CD4-positive, alpha-beta memory T cell (primary cell): ENCODE results near the gene PCSK6. TPM values are rescaled to one million over a fixed set of nuclear protein-coding genes. Genes with fewer than 3 reads are reported as not detected.

Source experiments
- CTCF ChIA-PET: fragments of 350-600 bp; sonication (Branson Sonifier 250); formaldehyde crosslinking; loops from one replicate; lab custom pipeline; 2021; ENCODE audit warnings: inconsistent platforms; ENCODE audit not compliant: partially characterized antibody; lab: Charles Lee
- POLR2A ChIA-PET: fragments of 350-600 bp; sonication (Branson Sonifier 250); formaldehyde crosslinking; loops from one replicate; lab custom pipeline; 2021; ENCODE audit not compliant: partially characterized antibody; lab: Charles Lee
- DNase-seq, 5 donors: peaks; one replicate each; pipeline versions ENCODE4 v3.0.0 to v3.0.0-alpha.2; 2020 to 2022; ENCODE audit warnings: mixed read lengths in 1 of 5
- H3K27ac ChIP-seq: one replicate; pipeline ENCODE4 v1.7.0; 2013; ENCODE audit warnings: low read depth, low read length
- H3K27me3 ChIP-seq: 2 replicates; pipeline ENCODE4 v1.7.0; 2013; ENCODE audit warnings: mild to moderate bottlenecking, low read length, moderate library complexity; ENCODE audit not compliant: insufficient read depth
- H3K36me3 ChIP-seq: 2 replicates; pipeline ENCODE4 v1.7.0; 2013; ENCODE audit warnings: mild to moderate bottlenecking, low read length, moderate library complexity; ENCODE audit not compliant: insufficient read depth
- H3K4me1 ChIP-seq: 2 replicates; pipeline ENCODE4 v1.7.0; 2013; ENCODE audit warnings: mild to moderate bottlenecking, low read length, moderate library complexity; ENCODE audit not compliant: insufficient read depth
- H3K4me3 ChIP-seq, 2 donors: one replicate each; pipeline ENCODE4 v1.7.0; 2013; ENCODE audit warnings: low read length in 2 of 2, mild to moderate bottlenecking in 1 of 2
- H3K9me3 ChIP-seq, 2 donors: one replicate each; pipeline ENCODE4 v1.7.0; 2013; ENCODE audit warnings: low read length in 2 of 2, control low read depth in 1 of 2; ENCODE audit not compliant: control insufficient read depth in 1 of 2
- H3K27ac Mint-ChIP-seq, 7 donors: one replicate each; pipeline ENCODE4 v1.8.0; 2020 to 2021; ENCODE audit warnings: mixed read lengths in 7 of 7, mild to moderate bottlenecking in 6 of 7, inconsistent platforms in 3 of 7, moderate library complexity in 3 of 7
- H3K27me3 Mint-ChIP-seq, 2 donors: one replicate each; pipeline ENCODE4 v1.8.0; 2020 to 2021; ENCODE audit warnings: mixed read lengths in 2 of 2
- H3K36me3 Mint-ChIP-seq, 2 donors: one replicate each; pipeline ENCODE4 v1.8.0; 2020 to 2021; ENCODE audit warnings: mixed read lengths in 2 of 2, inconsistent platforms in 1 of 2, mild to moderate bottlenecking in 1 of 2
- H3K4me1 Mint-ChIP-seq, 4 donors: one replicate each; pipeline ENCODE4 v1.8.0; 2020 to 2021; ENCODE audit warnings: mixed read lengths in 4 of 4, mild to moderate bottlenecking in 1 of 4
- H3K4me3 Mint-ChIP-seq, 8 donors: one replicate each; pipeline ENCODE4 v1.8.0; 2020 to 2021; ENCODE audit warnings: mixed read lengths in 8 of 8, mild to moderate bottlenecking in 7 of 8, moderate library complexity in 6 of 8, inconsistent platforms in 3 of 8
- H3K9me3 Mint-ChIP-seq, 8 donors: one replicate each; pipeline ENCODE4 v1.8.0; 2020 to 2021; ENCODE audit warnings: mixed read lengths in 8 of 8, mild to moderate bottlenecking in 5 of 8, inconsistent platforms in 3 of 8, moderate library complexity in 1 of 8
- intact Hi-C: fragments of 100-400 bp; cut with micrococcal nuclease; formaldehyde crosslinking; loops from one replicate; pipeline ENCODE4 v1.15.1; 2023
- polyA plus RNA-seq, 2 donors: library from polyadenylated mRNA; unstranded; fragments of 300-500 nt; fragmentation: Illumina TruSeq; gene quantifications; one replicate each; pipeline ENCODE4 v1.2.3, GENCODE V29; 2021
- total RNA-seq, 2 experiments: library from RNA; stranded (reverse); gene quantifications; one replicate each; pipeline ENCODE4 v1.2.3, GENCODE V29; 2021

Gene PCSK6
- total and polyA plus RNA-seq, 4 experiments from 2014 or later = 0.08 to 0.53 (median 0.32) TPM

GRCh38 chr15:101492766-101493692, 3.5 kb upstream of the PCSK6 start:
- Mint-ChIP-seq H3K4me1 (peaks cover 4 to 10% (median 6%) of the 10 kb centered on the region in 4 donors), H3K4me3 (peak overlapping the region in 1 of 8 donors; percentile 49), H3K27me3 (peaks cover 45 to 50% of the 10 kb centered on the region in 2 donors), H3K36me3 (no peaks in the 10 kb centered on the region), H3K27ac (no peak overlapping the region), H3K9me3 (no peaks in the 10 kb centered on the region)
- no peaks in the 10 kb centered on the region for H3K4me1 ChIP-seq
- peaks cover 15% of the 10 kb centered on the region for H3K27me3 ChIP-seq
- H3K4me3 ChIP-seq = no peak overlapping the region
- H3K9me3 ChIP-seq = no peaks in the 10 kb centered on the region
- ChIA-PET POLR2A (no interaction called here), CTCF (interaction anchor here (1.3 kb wide), 1 partner anchor 9 kb away, joined by 3 read pairs; no protein-coding TSS in a partner anchor)
- no peak for DNase-seq
- no peak overlapping the region for H3K27ac ChIP-seq
- no peaks in the 10 kb centered on the region for H3K36me3 ChIP-seq
- intact Hi-C loops = no loop called here

- Histone ChIP-seq H3K4me3 (no peak overlapping the region), H3K4me1 (no peaks in the 10 kb centered on the region), H3K27ac (no peak overlapping the region), H3K9me3 (no peaks in the 10 kb centered on the region), H3K36me3 (no peaks in the 10 kb centered on the region), H3K27me3 (peaks cover 16% of the 10 kb centered on the region)
- H3K4me1 Mint-ChIP-seq = peaks cover 2 to 7% (median 4%) of the 10 kb centered on the region in 4 donors
- no peak for DNase-seq
- peaks cover 40 to 42% of the 10 kb centered on the region in 2 donors for H3K27me3 Mint-ChIP-seq
- H3K27ac Mint-ChIP-seq = no peak overlapping the region
- CTCF ChIA-PET = interaction anchor here (1.3 kb wide), 1 partner anchor 10 kb away, joined by 3 read pairs; no protein-coding TSS in a partner anchor
- no peaks in the 10 kb centered on the region for H3K36me3 Mint-ChIP-seq
- H3K4me3 Mint-ChIP-seq = no peak overlapping the region
- intact Hi-C loops = no loop called here
- H3K9me3 Mint-ChIP-seq = no peaks in the 10 kb centered on the region
- POLR2A ChIA-PET = no interaction called here
Measured at GRCh38 chr15:101491734-101492640, 2.5 kb upstream of the PCSK6 start.

- no peak overlapping the region for H3K4me3 ChIP-seq
- Mint-ChIP-seq H3K36me3 (no peaks in the 10 kb centered on the region), H3K4me3 (no peak overlapping the region), H3K27ac (no peak overlapping the region), H3K4me1 (peaks cover 0 to 4% (median under 1%) of the 10 kb centered on the region in 4 donors), H3K9me3 (no peaks in the 10 kb centered on the region), H3K27me3 (peaks cover 37 to 40% of the 10 kb centered on the region in 2 donors)
- H3K9me3 ChIP-seq = no peaks in the 10 kb centered on the region
- ChIA-PET POLR2A (no interaction called here), CTCF (no interaction called here)
- no peaks in the 10 kb centered on the region for H3K36me3 ChIP-seq
- intact Hi-C loops = no loop called here
- H3K27ac ChIP-seq = no peak overlapping the region
- H3K4me1 ChIP-seq = no peaks in the 10 kb centered on the region
- peaks cover 16% of the 10 kb centered on the region for H3K27me3 ChIP-seq
- no peak for DNase-seq
Measured at GRCh38 chr15:101490922-101491733, 1.6 kb upstream of the PCSK6 start.

- Mint-ChIP-seq H3K27ac (no peak overlapping the region), H3K36me3 (no peaks in the 10 kb centered on the region), H3K9me3 (no peaks in the 10 kb centered on the region), H3K27me3 (peaks cover 31 to 36% of the 10 kb centered on the region in 2 donors), H3K4me1 (peaks cover 0 to 4% (median under 1%) of the 10 kb centered on the region in 4 donors), H3K4me3 (peak overlapping the region in 3 of 8 donors; percentile 41 to 60 (median 48))
- no peaks in the 10 kb centered on the region for H3K36me3 ChIP-seq
- H3K27ac ChIP-seq = no peak overlapping the region
- H3K4me1 ChIP-seq = no peaks in the 10 kb centered on the region
- H3K9me3 ChIP-seq = no peaks in the 10 kb centered on the region
- intact Hi-C loops = no loop called here
- POLR2A ChIA-PET = no interaction called here
- peaks cover 16% of the 10 kb centered on the region for H3K27me3 ChIP-seq
- no peak for DNase-seq
- CTCF ChIA-PET = no interaction called here
- H3K4me3 ChIP-seq = no peak overlapping the region
Measured at GRCh38 chr15:101490408-101490891, 943 bp upstream of the PCSK6 start.

- H3K36me3 ChIP-seq = no peaks in the 10 kb centered on the region
- Mint-ChIP-seq H3K4me3 (no peak overlapping the region), H3K27me3 (peaks cover 24 to 27% of the 10 kb centered on the region in 2 donors), H3K9me3 (no peaks in the 10 kb centered on the region), H3K27ac (no peak overlapping the region), H3K4me1 (peaks cover 0 to 4% (median under 1%) of the 10 kb centered on the region in 4 donors), H3K36me3 (no peaks in the 10 kb centered on the region)
- CTCF ChIA-PET = no interaction called here
- H3K27me3 ChIP-seq = peaks cover 10% of the 10 kb centered on the region
- POLR2A ChIA-PET = no interaction called here
- intact Hi-C loops = no loop called here
- no peak overlapping the region for H3K27ac ChIP-seq
- no peaks in the 10 kb centered on the region for H3K4me1 ChIP-seq
- no peak for DNase-seq
- no peak overlapping the region for H3K4me3 ChIP-seq
- no peaks in the 10 kb centered on the region for H3K9me3 ChIP-seq
Measured at GRCh38 chr15:101489237-101489598, 289 bp downstream of the PCSK6 start.

GRCh38 chr15:101488300-101489164, 975 bp downstream of the PCSK6 start:
- no peaks in the 10 kb centered on the region for H3K36me3 Mint-ChIP-seq
- Histone ChIP-seq H3K27me3 (peaks cover 10% of the 10 kb centered on the region), H3K4me3 (no peak overlapping the region), H3K4me1 (no peaks in the 10 kb centered on the region), H3K36me3 (no peaks in the 10 kb centered on the region), H3K27ac (no peak overlapping the region), H3K9me3 (no peaks in the 10 kb centered on the region)
- ChIA-PET POLR2A (no interaction called here), CTCF (no interaction called here)
- H3K4me3 Mint-ChIP-seq = peak overlapping the region in 2 of 8 donors; percentile 39 to 57
- H3K4me1 Mint-ChIP-seq = peaks cover 0 to 4% (median under 1%) of the 10 kb centered on the region in 4 donors
- DNase-seq = no peak
- H3K27me3 Mint-ChIP-seq = peaks cover 29 to 30% of the 10 kb centered on the region in 2 donors
- intact Hi-C loops = no loop called here
- H3K27ac Mint-ChIP-seq = no peak overlapping the region
- no peaks in the 10 kb centered on the region for H3K9me3 Mint-ChIP-seq
